GM18951 (cell line): ENCODE results near the gene TMEM187.

Source experiments
- POLR2A ChIP-seq: IDR thresholded peaks from 4 replicates; pipeline ENCODE4 v1.6.1; 2011; ENCODE audit warnings: mild to moderate bottlenecking; ENCODE audit not compliant: insufficient read length, insufficient read depth; ENCODE audit errors: extremely low read depth
- in situ Hi-C: fragments of 300-500 bp; cut with MboI; formaldehyde crosslinking; loops from one replicate; pipeline ENCODE4 v1.12.0; 2022; ENCODE audit warnings: low sequenced_read_pairs, mixed read lengths, inconsistent platforms; ENCODE audit not compliant: unreplicated experiment

Gene TMEM187

DNA sequence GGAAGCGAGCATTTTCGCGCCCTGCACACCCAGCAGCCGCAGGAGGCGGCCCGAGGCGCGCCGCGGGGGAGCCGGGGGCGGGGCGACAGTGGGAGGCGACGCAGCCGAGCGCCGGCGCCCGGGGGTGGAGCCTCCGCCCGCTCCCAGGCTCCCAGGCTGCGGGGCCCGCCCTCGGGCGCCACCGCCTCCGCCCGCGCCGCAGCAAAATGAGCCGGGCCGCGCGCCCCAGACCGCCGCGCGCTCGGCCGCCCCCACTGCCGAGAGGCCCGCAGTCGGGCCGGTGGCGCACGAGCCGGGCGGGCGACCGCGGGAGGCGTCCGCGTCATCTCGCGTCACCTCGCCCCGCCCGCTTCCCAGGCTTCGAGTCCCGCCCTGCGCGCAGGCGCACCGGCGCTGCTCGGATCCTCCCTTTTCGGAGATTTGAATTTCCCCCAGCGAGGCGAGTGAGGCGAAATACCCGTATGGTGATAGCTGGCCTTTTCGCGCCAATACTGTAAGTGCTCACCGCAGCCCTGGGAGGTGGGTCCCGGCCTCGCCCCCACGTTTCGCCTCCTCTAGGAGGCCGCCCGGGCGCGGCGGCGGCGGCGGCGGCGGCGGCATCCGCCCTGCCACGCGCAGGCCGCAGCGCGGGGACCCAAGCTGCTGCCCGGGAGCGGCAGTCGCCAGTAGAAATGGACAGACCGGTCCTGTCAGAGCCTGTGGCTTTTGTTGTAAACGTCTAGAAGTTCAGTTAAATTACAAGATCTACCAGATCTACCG is at the start of gene TMEM187:
TMEM187 (plus strand) TSS at position 387 of the 759 bp plus-strand sequence. CDS start 9,309 bp downstream, outside the sequence.
- peak; percentile 64 for TF ChIP-seq POLR2A
- in situ Hi-C loops, result no loop called here

GRCh38 chrX:153922932-153923857 is 49.4 kb upstream of the TMEM187 start:
- no peak for TF ChIP-seq POLR2A
- in situ Hi-C loops, result no loop called here

- TF ChIP-seq POLR2A, result peak; percentile 12
- in situ Hi-C loops, result no loop called here
Observed at GRCh38 chrX:153924149-153924861, 48.2 kb upstream of the TMEM187 start.

GRCh38 chrX:153925387-153925738 is 47.2 kb upstream of the TMEM187 start:
- TF ChIP-seq POLR2A, result peak; percentile 96

GRCh38 chrX:153925739-153926551 is 46.6 kb upstream of the TMEM187 start, which contains the start of gene ARHGAP4:
Gene ARHGAP4 (minus strand): TSS chrX:153926264. CDS start chrX:153926202, 62 bp downstream.
- in situ Hi-C loops, result no loop called here
- TF ChIP-seq POLR2A, result peak; percentile 52

More at GRCh38 chrX:153925387-153925738, 47.2 kb upstream of the TMEM187 start:
- in situ Hi-C loops, result no loop called here

- no peak for TF ChIP-seq POLR2A
- in situ Hi-C loops, result no loop called here
Observed at GRCh38 chrX:153926552-153926857, 46.0 kb upstream of the TMEM187 start.

GRCh38 chrX:153926858-153927671 is 45.5 kb upstream of the TMEM187 start:
- peak; percentile 56 for TF ChIP-seq POLR2A
- in situ Hi-C loops, result no loop called here

GRCh38 chrX:153927672-153927921 is 45.0 kb upstream of the TMEM187 start:
- in situ Hi-C loops, result no loop called here
- no peak for TF ChIP-seq POLR2A

GRCh38 chrX:153927922-153928760 is 44.4 kb upstream of the TMEM187 start:
- in situ Hi-C loops, result no loop called here

GRCh38 chrX:153928846-153929245 is 43.7 kb upstream of the TMEM187 start:
- in situ Hi-C loops, result no loop called here

More at GRCh38 chrX:153927922-153928760, 44.4 kb upstream of the TMEM187 start:
- TF ChIP-seq POLR2A, result peak; percentile 71

DNA sequence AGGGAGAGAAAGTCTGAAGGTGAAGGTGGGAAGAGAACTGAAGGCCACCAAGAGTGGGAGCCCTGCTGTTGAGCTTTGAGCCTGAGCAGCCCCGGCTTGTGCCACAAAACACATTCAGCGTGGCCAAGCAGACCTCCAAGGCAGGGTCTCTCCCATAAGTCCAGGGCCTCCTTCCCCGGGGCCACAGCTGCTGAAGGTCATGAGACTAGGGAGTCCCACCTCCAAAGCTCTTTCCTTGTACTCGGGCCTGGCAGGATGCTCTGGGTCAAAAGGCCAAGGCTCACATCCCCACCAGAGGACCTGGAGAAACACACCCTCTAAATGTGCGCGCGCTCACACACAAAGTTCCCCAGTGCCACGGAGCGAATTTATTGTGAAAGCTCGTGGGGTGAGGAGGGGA is 43.0 kb upstream of the TMEM187 start:
- no peak for TF ChIP-seq POLR2A
- in situ Hi-C loops, result no loop called here

More at GRCh38 chrX:153928846-153929245, 43.7 kb upstream of the TMEM187 start:
- no peak for TF ChIP-seq POLR2A
